Measurements from ENCODE around the gene CASP2.

Gene CASP2

DNA sequence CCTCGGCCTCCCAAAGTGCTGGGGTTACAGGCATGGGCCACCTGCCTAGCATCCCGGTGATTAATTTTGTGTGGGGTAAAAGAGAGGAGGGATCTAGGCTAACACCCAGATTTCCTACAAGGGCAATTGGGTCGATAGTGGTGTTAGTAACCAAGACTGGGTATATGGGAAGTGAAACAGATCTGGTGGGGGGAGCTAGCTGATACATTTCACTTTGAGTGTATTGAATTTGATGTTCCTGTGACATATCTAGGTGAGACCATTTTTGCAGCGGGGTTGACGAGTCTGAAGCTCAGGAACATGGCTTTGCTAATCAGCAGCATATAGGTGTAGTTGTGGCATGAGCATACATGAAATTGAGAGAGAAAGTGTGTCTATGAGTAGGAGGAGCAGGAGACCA is 39.8 kb downstream of the CASP2 start:
- in situ Hi-C loops (cut with MboI; ENCODE audit: low pct_unique_long_range_greater_than_20kb, low sequenced_read_pairs, unreplicated experiment), result no loop called here
- TF ChIP-seq, protein P1, sequence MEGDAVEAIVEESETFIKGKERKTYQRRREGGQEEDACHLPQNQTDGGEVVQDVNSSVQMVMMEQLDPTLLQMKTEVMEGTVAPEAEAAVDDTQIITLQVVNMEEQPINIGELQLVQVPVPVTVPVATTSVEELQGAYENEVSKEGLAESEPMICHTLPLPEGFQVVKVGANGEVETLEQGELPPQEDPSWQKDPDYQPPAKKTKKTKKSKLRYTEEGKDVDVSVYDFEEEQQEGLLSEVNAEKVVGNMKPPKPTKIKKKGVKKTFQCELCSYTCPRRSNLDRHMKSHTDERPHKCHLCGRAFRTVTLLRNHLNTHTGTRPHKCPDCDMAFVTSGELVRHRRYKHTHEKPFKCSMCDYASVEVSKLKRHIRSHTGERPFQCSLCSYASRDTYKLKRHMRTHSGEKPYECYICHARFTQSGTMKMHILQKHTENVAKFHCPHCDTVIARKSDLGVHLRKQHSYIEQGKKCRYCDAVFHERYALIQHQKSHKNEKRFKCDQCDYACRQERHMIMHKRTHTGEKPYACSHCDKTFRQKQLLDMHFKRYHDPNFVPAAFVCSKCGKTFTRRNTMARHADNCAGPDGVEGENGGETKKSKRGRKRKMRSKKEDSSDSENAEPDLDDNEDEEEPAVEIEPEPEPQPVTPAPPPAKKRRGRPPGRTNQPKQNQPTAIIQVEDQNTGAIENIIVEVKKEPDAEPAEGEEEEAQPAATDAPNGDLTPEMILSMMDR (IDR thresholded peaks at IDR 0.05; ENCODE audit: extremely low read depth, insufficient read depth, missing control alignments), result no peak
- no peak for DNase-seq (ENCODE audit: low spot score)

DNA sequence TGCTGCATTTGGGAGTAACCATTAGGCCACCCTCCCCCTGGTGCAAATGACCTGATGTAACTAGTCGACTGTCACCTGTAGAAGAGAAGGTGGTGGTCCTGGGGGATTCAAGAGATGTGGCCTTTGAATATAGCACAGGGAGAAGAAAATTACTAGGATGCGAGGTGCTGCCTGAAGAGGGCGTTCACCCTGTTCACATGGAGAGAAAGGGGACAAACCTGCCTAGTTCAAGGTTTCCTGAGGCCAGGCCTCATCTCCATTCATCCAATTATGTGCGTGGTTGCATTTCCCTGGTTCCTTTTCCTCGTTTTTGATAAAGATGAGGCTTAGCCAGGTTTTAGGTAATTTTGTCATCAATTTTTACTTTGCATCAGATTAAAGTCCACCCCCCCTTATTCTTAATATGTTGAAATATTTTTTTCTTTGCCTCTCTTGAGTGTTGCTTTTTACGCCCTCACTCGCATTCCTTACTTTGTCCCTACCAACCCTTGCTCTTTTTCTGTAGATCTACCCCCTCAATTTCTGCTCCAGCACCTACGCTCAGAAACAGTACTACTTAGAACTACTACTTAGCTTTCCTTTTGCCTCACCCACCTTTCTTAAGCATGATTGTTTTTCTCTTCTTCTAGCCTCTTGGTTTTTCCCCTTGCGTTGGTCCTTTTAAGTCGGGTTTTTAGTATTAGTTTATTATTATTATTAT is 41.5 kb downstream of the CASP2 start:
- in situ Hi-C loops (cut with MboI; ENCODE audit: low pct_unique_long_range_greater_than_20kb, low sequenced_read_pairs, unreplicated experiment), result no loop called here
- TF ChIP-seq, protein P1 (IDR thresholded peaks at IDR 0.05; ENCODE audit: extremely low read depth, insufficient read depth, missing control alignments), result no peak
- DNase-seq (ENCODE audit: low spot score), result no peak

DNA sequence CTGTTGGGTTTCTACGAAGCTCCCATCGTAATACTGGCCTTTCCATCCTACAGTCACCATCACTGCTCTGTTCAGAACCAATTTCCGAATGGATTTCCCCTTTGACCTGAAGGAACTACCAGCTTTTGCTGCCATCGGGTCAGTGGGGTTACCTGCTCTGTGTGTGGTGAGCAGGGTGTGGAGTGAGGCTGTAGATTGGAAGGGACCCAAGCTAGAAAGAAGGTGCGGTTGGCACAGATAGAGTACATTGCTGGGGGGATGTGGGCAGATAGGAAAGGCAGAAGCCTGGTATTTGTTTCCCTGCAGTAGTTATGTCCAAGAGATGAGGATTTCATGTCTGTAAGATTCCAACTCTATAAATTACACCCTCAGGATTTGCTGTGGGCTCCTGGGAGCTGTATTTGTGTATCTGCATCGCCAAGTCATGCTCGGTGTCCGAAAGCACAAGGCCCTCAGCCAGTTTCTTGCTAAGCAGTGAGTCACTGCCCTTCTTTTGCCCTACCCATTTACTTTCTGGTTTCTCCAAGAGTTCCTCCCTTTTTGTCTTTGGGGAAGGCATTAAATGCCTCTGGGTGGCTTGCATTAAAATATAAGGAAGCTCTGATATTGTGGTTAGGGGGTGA is 43.1 kb downstream of the CASP2 start:
- no peak for DNase-seq (ENCODE audit: low spot score)
- in situ Hi-C loops (cut with MboI; ENCODE audit: low pct_unique_long_range_greater_than_20kb, low sequenced_read_pairs, unreplicated experiment), result no loop called here

DNA sequence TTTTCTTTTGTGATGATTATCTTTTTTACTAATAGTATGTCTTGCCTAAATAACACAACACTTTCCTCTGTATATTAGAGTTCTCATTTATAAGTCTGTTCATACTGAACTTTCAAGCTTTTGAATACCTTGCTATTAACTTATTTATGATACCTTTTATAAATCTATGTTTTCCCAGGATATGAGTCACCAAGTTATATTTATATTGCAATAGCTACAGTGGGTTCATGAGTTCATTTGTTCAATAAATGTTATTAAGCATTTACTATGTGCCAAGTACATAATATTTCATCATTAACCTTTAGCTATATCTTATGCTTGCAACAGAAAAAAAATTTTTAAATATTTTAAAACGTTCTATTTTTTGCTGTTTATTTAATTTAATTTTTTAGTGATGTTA is 46.1 kb downstream of the CASP2 start:
- TF ChIP-seq, protein P1 (IDR thresholded peaks at IDR 0.05; ENCODE audit: extremely low read depth, insufficient read depth, missing control alignments), result no peak
- no peak for DNase-seq (ENCODE audit: low spot score)
- in situ Hi-C loops (cut with MboI; ENCODE audit: low pct_unique_long_range_greater_than_20kb, low sequenced_read_pairs, unreplicated experiment), result no loop called here

More for the DNA sequence above, 43.1 kb downstream of the CASP2 start:
- TF ChIP-seq, protein P1 (IDR thresholded peaks at IDR 0.05; ENCODE audit: extremely low read depth, insufficient read depth, missing control alignments), result no peak

DNA sequence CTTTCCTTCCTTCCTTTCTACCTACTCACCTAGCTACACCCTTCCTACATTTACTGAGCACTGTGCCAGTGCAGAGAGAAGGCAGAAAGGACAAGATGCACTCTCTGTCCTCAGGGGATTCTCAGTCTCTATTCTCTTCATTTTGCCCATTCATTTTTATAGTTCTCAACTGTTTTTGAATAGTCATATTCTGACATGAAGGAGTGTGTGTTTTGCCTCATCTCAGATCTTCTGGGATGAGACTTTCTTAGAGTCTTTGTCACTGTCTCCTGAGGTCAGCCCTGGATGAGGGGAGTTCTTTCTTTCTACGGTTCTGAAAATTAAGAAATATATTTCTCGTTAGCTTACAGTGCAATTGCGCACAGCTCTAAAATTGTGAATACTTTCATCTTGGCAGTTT is 49.1 kb downstream of the CASP2 start:
- TF ChIP-seq, protein P1 (IDR thresholded peaks at IDR 0.05; ENCODE audit: extremely low read depth, insufficient read depth, missing control alignments), result no peak
- in situ Hi-C loops (cut with MboI; ENCODE audit: low pct_unique_long_range_greater_than_20kb, low sequenced_read_pairs, unreplicated experiment), result no loop called here
- no peak for DNase-seq (ENCODE audit: low spot score)

DNA sequence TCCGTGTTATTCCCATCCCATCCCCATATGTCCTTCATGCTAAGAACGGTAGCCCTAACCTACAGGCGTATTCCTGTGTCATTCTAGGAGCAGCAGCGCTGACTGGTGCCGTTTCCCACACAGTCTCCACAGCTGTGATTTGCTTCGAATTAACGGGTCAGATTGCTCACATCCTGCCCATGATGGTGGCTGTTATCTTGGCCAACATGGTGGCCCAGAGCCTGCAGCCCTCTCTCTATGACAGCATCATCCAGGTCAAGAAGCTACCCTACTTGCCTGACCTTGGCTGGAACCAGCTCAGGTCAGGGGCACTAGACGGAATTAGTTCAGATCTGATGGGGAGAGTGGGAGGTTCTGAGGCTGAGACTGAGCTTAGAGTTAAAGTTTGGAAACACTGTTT is 53.7 kb downstream of the CASP2 start:
- no peak for DNase-seq (ENCODE audit: low spot score)
- TF ChIP-seq, protein P1 (IDR thresholded peaks at IDR 0.05; ENCODE audit: extremely low read depth, insufficient read depth, missing control alignments), result no peak
- in situ Hi-C loops (cut with MboI; ENCODE audit: low pct_unique_long_range_greater_than_20kb, low sequenced_read_pairs, unreplicated experiment), result no loop called here
